Prostate gland (tissue), 2 donors: ENCODE results near the gene CHST10. TPM values are rescaled to one million over a fixed set of nuclear protein-coding genes. Genes with fewer than 3 reads are reported as not detected.
A peak's percentile ranks its signal among the peaks of the same experiment; 100 is the strongest.

Experiments
- DNase-seq: peaks from one replicate; pipeline ENCODE4 v3.0.0-alpha.2; 2019; ENCODE audit warnings: low spot score
- H3K27ac ChIP-seq, 2 donors: fragments of 200-600 bp; sonication (generic); 2 replicates each; pipeline ENCODE4 v1.5.1; 2017 to 2019
- H3K27me3 ChIP-seq: fragments of 200-600 bp; sonication (generic); replicated peaks from 2 replicates; pipeline ENCODE4 v1.5.1; 2019; ENCODE audit not compliant: insufficient read depth
- H3K36me3 ChIP-seq, 2 donors: fragments of 200-600 bp; sonication (generic); 1 replicate in 1 of 2; 2 replicates in 1 of 2; pipeline versions ENCODE4 v1.5.1 to v1.8.1; 2017 to 2019
- H3K4me1 ChIP-seq: fragments of 200-600 bp; sonication (generic); replicated peaks from 2 replicates; pipeline ENCODE4 v1.5.1; 2019
- H3K4me3 ChIP-seq, 2 donors: fragments of 200-600 bp; sonication (generic); 2 replicates each; pipeline ENCODE4 v1.5.1; 2017 to 2019
- H3K9me3 ChIP-seq: fragments of 200-600 bp; sonication (generic); 2 replicates; pipeline ENCODE4 v1.5.1; 2017
- POLR2A ChIP-seq: fragments of 450-650 bp; IDR thresholded peaks from one replicate; pipeline ENCODE4 v1.6.1; 2016; ENCODE audit warnings: antibody characterized with exemption, mild to moderate bottlenecking
- POLR2AphosphoS5 ChIP-seq: sonication (generic); formaldehyde crosslinking; IDR thresholded peaks from one replicate; pipeline ENCODE4 v1.6.1; 2017; ENCODE audit warnings: antibody characterized with exemption
- WGBS: methylation state at CpG from one replicate; pipeline ENCODE4 v1.1.5; 2018; 5-methylcytosine and 5-hydroxymethylcytosine counted together
- intact Hi-C: fragments of 100-400 bp; cut with DNase I; formaldehyde crosslinking; loops from one replicate; pipeline ENCODE4 v1.14.2; 2022
- total RNA-seq, 2 donors: library from RNA; depleted of rRNA; stranded (reverse); fragments of >200 nt; gene quantifications; one replicate each; pipeline ENCODE4 v1.1.0, GENCODE V29; 2016
- TF ChIP-seq, protein P1 (sequence below), 4 experiments: fragments of 200-600 bp in 2 of 4; fragments of 450-650 bp in 2 of 4; sonication (generic) in 2 of 4; IDR thresholded peaks; 1 replicate in 3 of 4; 2 replicates in 1 of 4; pipeline ENCODE4 v1.5.1; 2016 to 2019; ENCODE audit warnings: antibody characterized with exemption in 4 of 4, mild to moderate bottlenecking in 2 of 4, moderate library complexity in 2 of 4

CHST10 gene
- total RNA-seq, 2 donors from 2014 or later = 10.0 to 27.7 TPM

DNA sequence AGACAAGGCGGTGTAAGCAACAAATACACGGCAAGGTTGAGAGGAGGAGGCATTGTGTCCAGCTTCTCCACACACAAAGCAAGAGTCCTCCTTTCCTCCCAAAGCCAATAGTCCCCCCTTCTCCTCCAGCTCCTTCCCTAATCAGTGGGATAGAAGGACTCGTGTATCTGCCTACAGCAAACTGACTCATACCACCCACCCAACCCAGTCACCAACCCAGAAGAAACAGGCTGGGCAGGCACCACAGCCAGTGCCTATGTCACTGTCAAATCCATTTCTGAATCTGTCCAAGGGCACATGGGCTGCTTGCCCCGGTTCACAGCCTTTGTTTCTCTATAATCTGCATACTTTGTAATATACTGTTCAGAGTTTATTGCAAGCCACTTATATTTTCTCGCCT, 33.6 kb upstream of the CHST10 start:
- 77% methylated on average over 5 of the region's 5 CpGs for WGBS
- H3K4me3 ChIP-seq = no peak overlapping the region
- H3K36me3 ChIP-seq = no peaks in the 10 kb centered on the region
- TF ChIP-seq POLR2A (no peak), POLR2AphosphoS5 (no peak)
- TF ChIP-seq, protein P1, sequence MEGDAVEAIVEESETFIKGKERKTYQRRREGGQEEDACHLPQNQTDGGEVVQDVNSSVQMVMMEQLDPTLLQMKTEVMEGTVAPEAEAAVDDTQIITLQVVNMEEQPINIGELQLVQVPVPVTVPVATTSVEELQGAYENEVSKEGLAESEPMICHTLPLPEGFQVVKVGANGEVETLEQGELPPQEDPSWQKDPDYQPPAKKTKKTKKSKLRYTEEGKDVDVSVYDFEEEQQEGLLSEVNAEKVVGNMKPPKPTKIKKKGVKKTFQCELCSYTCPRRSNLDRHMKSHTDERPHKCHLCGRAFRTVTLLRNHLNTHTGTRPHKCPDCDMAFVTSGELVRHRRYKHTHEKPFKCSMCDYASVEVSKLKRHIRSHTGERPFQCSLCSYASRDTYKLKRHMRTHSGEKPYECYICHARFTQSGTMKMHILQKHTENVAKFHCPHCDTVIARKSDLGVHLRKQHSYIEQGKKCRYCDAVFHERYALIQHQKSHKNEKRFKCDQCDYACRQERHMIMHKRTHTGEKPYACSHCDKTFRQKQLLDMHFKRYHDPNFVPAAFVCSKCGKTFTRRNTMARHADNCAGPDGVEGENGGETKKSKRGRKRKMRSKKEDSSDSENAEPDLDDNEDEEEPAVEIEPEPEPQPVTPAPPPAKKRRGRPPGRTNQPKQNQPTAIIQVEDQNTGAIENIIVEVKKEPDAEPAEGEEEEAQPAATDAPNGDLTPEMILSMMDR (IDR thresholded peaks at IDR 0.05) = no peak
- H3K27ac ChIP-seq = no peak overlapping the region
- no peak for DNase-seq
- no peaks in the 10 kb centered on the region for H3K27me3 ChIP-seq
- intact Hi-C loops = no loop called here
- no peaks in the 10 kb centered on the region for H3K9me3 ChIP-seq
- H3K4me1 ChIP-seq = no peaks in the 10 kb centered on the region

DNA sequence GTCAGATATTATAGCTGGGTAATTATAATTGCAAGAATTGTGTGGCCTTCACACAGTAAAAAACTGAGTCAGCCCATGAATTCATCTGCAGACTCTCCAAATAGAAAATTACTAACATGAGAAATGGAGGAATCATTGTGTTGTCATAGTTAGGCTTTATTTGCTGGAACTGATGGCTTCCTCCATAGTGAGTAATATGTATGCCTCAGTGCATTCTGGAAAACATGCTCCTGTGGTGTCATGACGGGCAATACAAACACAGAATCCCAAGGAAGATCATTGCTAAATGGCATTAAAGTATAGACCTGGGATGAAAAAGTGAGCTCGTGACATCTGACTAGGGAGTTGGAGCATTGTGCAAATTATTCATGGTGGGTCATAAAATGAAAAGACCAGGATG, 29.2 kb upstream of the CHST10 start:
- H3K27ac ChIP-seq = no peak overlapping the region
- WGBS = 74% methylated on average over 2 of the region's 2 CpGs
- no peaks in the 10 kb centered on the region for H3K27me3 ChIP-seq
- TF ChIP-seq POLR2AphosphoS5 (no peak), POLR2A (no peak)
- TF ChIP-seq, protein P1 (IDR thresholded peaks at IDR 0.05) = no peak
- H3K4me1 ChIP-seq = no peaks in the 10 kb centered on the region
- no peaks in the 10 kb centered on the region for H3K36me3 ChIP-seq
- no peak overlapping the region for H3K4me3 ChIP-seq
- no peak for DNase-seq
- intact Hi-C loops = no loop called here
- no peaks in the 10 kb centered on the region for H3K9me3 ChIP-seq

DNA sequence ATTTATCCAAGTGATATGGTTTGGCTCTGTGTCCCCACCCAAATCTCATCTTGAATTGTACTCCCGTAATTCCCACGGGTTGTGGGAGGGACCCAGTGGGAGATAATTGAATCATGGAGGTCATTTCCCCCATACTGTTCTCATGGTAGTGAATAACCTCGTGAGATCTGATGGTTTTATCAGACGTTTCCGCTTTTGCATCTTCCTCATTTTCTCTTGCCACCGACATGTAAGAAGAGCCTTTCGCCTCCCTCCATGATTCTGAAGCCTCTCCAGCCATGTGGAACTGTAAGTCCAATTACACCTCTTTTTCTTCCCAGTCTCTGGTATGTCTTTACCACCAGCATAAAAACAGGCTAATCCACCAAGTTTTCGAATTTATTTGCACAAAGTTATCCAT, 20.3 kb upstream of the CHST10 start:
- no peaks in the 10 kb centered on the region for H3K36me3 ChIP-seq

DNA sequence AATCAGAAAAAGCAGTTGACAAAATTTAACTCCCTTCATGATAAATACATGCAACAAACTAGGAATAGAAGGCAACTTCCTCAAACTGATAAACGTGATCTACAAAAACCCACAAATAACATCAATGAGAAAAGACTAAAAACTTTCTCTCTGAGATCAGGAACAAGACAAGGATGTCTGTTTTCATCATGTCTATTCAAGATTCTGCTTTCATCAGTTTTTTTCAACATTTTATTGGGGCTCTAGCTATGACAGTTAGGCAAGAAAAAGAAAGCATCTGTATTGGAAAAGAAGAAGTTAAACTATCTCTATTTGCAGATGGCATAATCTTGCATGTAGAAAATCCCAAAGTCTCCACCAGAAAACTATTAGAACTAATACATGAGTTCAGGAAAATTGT, 12.3 kb upstream of the CHST10 start:
- DNase-seq = no peak
- Histone ChIP-seq H3K4me1 (no peaks in the 10 kb centered on the region), H3K9me3 (no peaks in the 10 kb centered on the region), H3K4me3 (no peak overlapping the region), H3K27me3 (no peaks in the 10 kb centered on the region), H3K27ac (no peak overlapping the region), H3K36me3 (no peaks in the 10 kb centered on the region)
- WGBS = 60% methylated on average over 1 of the region's 1 CpG
- TF ChIP-seq POLR2A = no peak
- TF ChIP-seq POLR2AphosphoS5 = no peak
- TF ChIP-seq, protein P1 (IDR thresholded peaks at IDR 0.05) = no peak
- intact Hi-C loops = loop anchor here (5.0 to 10.0 kb wide), 2 partner anchors 128 to 555 kb away; no protein-coding TSS in a partner anchor

More for the DNA sequence above, 20.3 kb upstream of the CHST10 start:
- DNase-seq = no peak
- intact Hi-C loops = no loop called here
- no peaks in the 10 kb centered on the region for H3K9me3 ChIP-seq
- no peaks in the 10 kb centered on the region for H3K27me3 ChIP-seq
- H3K4me1 ChIP-seq = no peaks in the 10 kb centered on the region
- no peak overlapping the region for H3K27ac ChIP-seq
- WGBS = 84% methylated on average over 8 of the region's 8 CpGs
- TF ChIP-seq, protein P1 (IDR thresholded peaks at IDR 0.05) = no peak
- no peak for TF ChIP-seq POLR2AphosphoS5
- TF ChIP-seq POLR2A = no peak
- H3K4me3 ChIP-seq = no peak overlapping the region

DNA sequence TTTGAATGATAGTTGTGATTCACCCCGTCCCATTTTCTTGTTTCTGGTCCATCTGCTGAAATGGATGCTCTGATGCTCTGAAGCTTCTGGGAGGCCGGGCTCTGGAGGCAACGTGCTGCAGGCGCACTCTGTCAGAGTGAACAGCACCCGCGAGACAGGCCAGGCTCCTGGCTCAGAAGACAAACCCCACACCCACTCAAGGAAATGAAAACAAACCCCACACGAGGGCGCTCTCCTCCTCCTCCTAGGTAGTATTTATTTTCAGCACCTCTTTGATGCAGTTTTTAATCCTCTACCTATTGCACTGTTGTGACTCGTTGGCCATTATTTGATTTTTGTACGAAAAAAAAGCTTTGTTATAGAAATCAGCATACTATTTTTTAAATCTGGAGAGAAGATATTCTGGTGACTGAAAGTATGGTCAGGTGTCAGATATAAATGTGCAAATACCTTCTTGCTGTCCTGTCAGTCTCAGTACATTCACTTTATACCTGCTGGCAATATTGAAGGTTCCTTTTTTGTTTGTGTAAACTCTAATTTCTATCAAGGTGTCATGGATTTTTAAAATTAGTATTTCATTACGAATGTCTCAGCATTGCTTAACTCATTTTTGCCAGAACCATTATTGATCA, 10.3 kb upstream of the CHST10 start:
- Histone ChIP-seq H3K27ac (no peak overlapping the region), H3K4me1 (no peaks in the 10 kb centered on the region), H3K27me3 (no peaks in the 10 kb centered on the region), H3K9me3 (no peaks in the 10 kb centered on the region), H3K36me3 (no peaks in the 10 kb centered on the region), H3K4me3 (no peak overlapping the region)
- WGBS = 38% methylated on average over 11 of the region's 11 CpGs
- TF ChIP-seq POLR2AphosphoS5 (no peak), POLR2A (no peak)
- TF ChIP-seq, protein P1 (IDR thresholded peaks at IDR 0.05) = peak in 3 of 4 experiments; percentile 19 to 41 (median 20)
- peak; percentile 39 for DNase-seq
- intact Hi-C loops = loop anchor here (5.0 to 10.0 kb wide), 2 partner anchors 130 to 557 kb away; no protein-coding TSS in a partner anchor
